CD4-positive, alpha-beta T cell (primary cell): ENCODE data around the gene C1QL4. TPM values are rescaled to one million over a fixed set of nuclear protein-coding genes. Genes with fewer than 3 reads are reported as not detected.
"Not testable (repeated sequence)": the region's sequence is repeated elsewhere in the genome, so short reads cannot be mapped to it uniquely, and the experiment has no call there.

Source experiments
- ATAC-seq: fragments of 200-7000 bp; cut with Tn5 transposase; one replicate; pipeline ENCODE4 v1.10.0; 2022; ENCODE audit warnings: mild to moderate bottlenecking; ENCODE audit not compliant: poor library complexity
- CTCF ChIA-PET: fragments of 350-600 bp; sonication (Branson Sonifier 250); formaldehyde crosslinking; loops from one replicate; lab custom pipeline; 2021; ENCODE audit warnings: antibody characterized with exemption, inconsistent platforms; lab: Charles Lee
- POLR2A ChIA-PET: fragments of 350-600 bp; sonication (Branson Sonifier 250); formaldehyde crosslinking; loops from one replicate; lab custom pipeline; 2021; ENCODE audit warnings: antibody characterized with exemption, inconsistent platforms; lab: Charles Lee
- DNase-seq, 14 experiments: peaks; one replicate each; pipeline ENCODE4 v3.0.0-alpha.2; 2013 to 2020; ENCODE audit warnings: mixed read lengths in 2 of 14
- H3K27ac ChIP-seq, 2 donors: one replicate each; pipeline versions ENCODE4 v1.5.1 to v1.7.0; 2013; ENCODE audit warnings: low read length in 2 of 2, low read depth in 1 of 2, mild to moderate bottlenecking in 1 of 2
- H3K27me3 ChIP-seq, 2 experiments: 1 replicate in 1 of 2; 2 replicates in 1 of 2; pipeline versions ENCODE4 v1.6.1 to v1.7.0; 2013; ENCODE audit warnings: low read length in 2 of 2, control low read depth in 1 of 2, mild to moderate bottlenecking in 1 of 2, moderate library complexity in 1 of 2; ENCODE audit not compliant: insufficient read depth in 2 of 2, control insufficient read depth in 1 of 2
- H3K36me3 ChIP-seq: one replicate; pipeline ENCODE4 v1.6.1; 2013; ENCODE audit warnings: low read length, control low read depth; ENCODE audit not compliant: insufficient read depth
- H3K4me1 ChIP-seq: one replicate; pipeline ENCODE4 v1.6.1; 2013; ENCODE audit warnings: low read length, control low read depth; ENCODE audit not compliant: insufficient read depth
- H3K4me3 ChIP-seq: one replicate; pipeline ENCODE4 v1.5.1; 2013; ENCODE audit warnings: mild to moderate bottlenecking, low read length, moderate library complexity
- H3K9me3 ChIP-seq, 2 experiments: 1 replicate in 1 of 2; 2 replicates in 1 of 2; pipeline versions ENCODE4 v1.6.1 to v1.7.0; 2013; ENCODE audit warnings: low read length in 2 of 2, mild to moderate bottlenecking in 2 of 2, control low read depth in 1 of 2, moderate library complexity in 1 of 2; ENCODE audit not compliant: control insufficient read depth in 1 of 2, insufficient read depth in 1 of 2
- H3K27ac Mint-ChIP-seq: one replicate; pipeline ENCODE4 v1.8.0; 2020; ENCODE audit warnings: mixed read lengths
- H3K27me3 Mint-ChIP-seq: one replicate; pipeline ENCODE4 v1.8.0; 2021; ENCODE audit warnings: mixed read lengths
- H3K36me3 Mint-ChIP-seq: one replicate; pipeline ENCODE4 v1.8.0; 2021; ENCODE audit warnings: low read depth, mixed read lengths
- H3K4me1 Mint-ChIP-seq: one replicate; pipeline ENCODE4 v1.8.0; 2021; ENCODE audit warnings: low read depth, mixed read lengths
- H3K4me3 Mint-ChIP-seq: one replicate; pipeline ENCODE4 v1.8.0; 2020; ENCODE audit warnings: mild to moderate bottlenecking, mixed read lengths
- H3K9me3 Mint-ChIP-seq: one replicate; pipeline ENCODE4 v1.8.0; 2020; ENCODE audit warnings: mixed read lengths
- intact Hi-C, 2 experiments: fragments of 100-400 bp; cut with DNase I in 1 of 2; cut with micrococcal nuclease in 1 of 2; formaldehyde crosslinking; loops; one replicate each; pipeline versions ENCODE4 v1.15.1 to v1.9.0; 2023 to 2025; cut with DNase I, micrococcal nuclease
- polyA plus RNA-seq, 2 donors: library from polyadenylated mRNA; unstranded; fragments of 120-200 nt; gene quantifications; one replicate each; pipeline ENCODE4 v1.2.1, GENCODE V29; 2013
- total RNA-seq, 174 experiments: library from RNA in 2 of 174; stranded (reverse) in 2 of 174; gene quantifications; one replicate each; pipeline ENCODE4 v1.2.3 and lab custom pipeline; 2021 to 2026
- TF ChIP-seq, protein P1 (sequence below): fragments of 200-600 bp; IDR thresholded peaks from one replicate; pipeline ENCODE4 v1.8.0; 2022; ENCODE audit warnings: antibody characterized with exemption, mild to moderate bottlenecking

C1QL4 gene
- not detected for total RNA-seq
- polyA plus RNA-seq (2013, experiment 1 of 2) = not detected
- polyA plus RNA-seq (2013, experiment 2 of 2) = 0.01 TPM
- total RNA-seq (lab: John Stamatoyannopoulos, UW) = 0 to 0.16 (median 0) reads per million in 172 experiments

DNA sequence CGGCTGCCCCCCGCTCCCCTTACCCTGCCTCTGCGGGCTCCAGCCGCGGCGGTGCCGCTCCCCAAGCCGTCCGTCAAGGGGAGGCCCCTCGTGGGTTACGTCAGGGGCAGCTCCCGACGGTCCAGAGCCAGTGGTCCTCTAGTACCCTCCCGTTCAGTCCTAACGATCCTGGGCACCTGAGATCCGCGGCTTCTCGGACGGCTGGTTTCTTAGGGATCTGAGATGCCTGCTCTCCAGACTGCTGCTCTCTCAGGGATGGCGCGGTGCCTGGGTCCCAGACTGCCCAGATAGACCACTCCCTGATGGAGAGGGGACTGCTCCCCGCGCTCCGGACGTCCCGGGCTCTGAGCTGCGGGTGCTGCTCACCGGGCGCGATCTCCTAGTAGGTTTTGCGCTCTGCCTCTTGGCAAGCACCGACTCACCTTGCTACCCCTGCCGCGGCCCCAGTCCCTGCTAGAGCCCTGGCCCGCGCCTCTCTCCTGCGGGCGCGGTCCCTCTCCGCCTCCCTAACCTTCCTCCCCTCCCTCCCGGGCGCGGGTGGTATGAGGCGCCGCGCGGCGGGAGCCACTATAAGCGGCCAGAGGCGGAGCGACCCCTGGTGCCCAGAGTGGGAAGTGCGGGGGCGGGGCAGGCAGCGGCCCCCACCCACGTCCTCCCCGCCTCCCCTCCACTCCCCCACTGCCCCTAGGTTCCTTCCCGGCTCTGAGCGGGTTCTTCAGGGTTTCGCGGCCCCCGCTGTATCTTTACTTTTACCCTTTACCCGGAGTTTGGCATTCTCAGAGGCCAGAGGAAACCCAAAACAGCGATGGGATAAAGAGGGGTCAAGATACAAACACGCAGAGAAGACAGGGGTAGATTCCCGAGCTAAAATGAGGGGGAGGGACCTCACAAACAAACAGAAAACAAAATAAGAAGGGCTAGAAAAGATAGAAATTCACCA is at the start of gene C1QL4:
TSS of gene C1QL4 (minus strand) at position 544 of the 940 bp plus-strand sequence. CDS start 711 bp downstream, outside the sequence.
- ChIA-PET CTCF (interaction anchor here (0.6 to 2.4 kb wide), 6 partner anchors 11 to 48 kb away, joined by 3 to 23 read pairs (median 8); partner anchors contain the start of gene TROAP), POLR2A (interaction anchor here (1.0 to 2.8 kb wide), 2 partner anchors 11 to 14 kb away, joined by 3 to 7 read pairs; partner anchors contain the start of genes DNAJC22 and TROAP)
- no peaks in the 10 kb centered on the region for H3K36me3 ChIP-seq
- H3K27me3 Mint-ChIP-seq = peaks cover 88% of the 10 kb centered on the region
- ATAC-seq (peak; percentile 97), DNase-seq (peak; percentile 79 to 93 (median 87))
- no peaks in the 10 kb centered on the region for H3K36me3 Mint-ChIP-seq
- TF ChIP-seq, protein P1, sequence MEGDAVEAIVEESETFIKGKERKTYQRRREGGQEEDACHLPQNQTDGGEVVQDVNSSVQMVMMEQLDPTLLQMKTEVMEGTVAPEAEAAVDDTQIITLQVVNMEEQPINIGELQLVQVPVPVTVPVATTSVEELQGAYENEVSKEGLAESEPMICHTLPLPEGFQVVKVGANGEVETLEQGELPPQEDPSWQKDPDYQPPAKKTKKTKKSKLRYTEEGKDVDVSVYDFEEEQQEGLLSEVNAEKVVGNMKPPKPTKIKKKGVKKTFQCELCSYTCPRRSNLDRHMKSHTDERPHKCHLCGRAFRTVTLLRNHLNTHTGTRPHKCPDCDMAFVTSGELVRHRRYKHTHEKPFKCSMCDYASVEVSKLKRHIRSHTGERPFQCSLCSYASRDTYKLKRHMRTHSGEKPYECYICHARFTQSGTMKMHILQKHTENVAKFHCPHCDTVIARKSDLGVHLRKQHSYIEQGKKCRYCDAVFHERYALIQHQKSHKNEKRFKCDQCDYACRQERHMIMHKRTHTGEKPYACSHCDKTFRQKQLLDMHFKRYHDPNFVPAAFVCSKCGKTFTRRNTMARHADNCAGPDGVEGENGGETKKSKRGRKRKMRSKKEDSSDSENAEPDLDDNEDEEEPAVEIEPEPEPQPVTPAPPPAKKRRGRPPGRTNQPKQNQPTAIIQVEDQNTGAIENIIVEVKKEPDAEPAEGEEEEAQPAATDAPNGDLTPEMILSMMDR = peak; percentile 98
- H3K4me3 Mint-ChIP-seq = peak within 1 kb of the TSS; percentile 85
- H3K27ac ChIP-seq = no peak within 1 kb of the TSS
- H3K9me3 Mint-ChIP-seq = no peaks in the 10 kb centered on the region
- no peak within 1 kb of the TSS for H3K27ac Mint-ChIP-seq
- H3K4me3 ChIP-seq = peak within 1 kb of the TSS; percentile 48
- peaks cover 42% of the 10 kb centered on the region for H3K4me1 Mint-ChIP-seq
- H3K4me1 ChIP-seq = peaks cover 33% of the 10 kb centered on the region
- intact Hi-C loops = loop anchor here (1.0 kb wide), 2 partner anchors 14 to 49 kb away; partner anchors contain the start of gene TROAP (in 1 of the 2)
- H3K27me3 ChIP-seq = peaks cover 60 to 70% of the 10 kb centered on the region in 2 experiments
- H3K9me3 ChIP-seq = peaks cover 0 to 8% of the 10 kb centered on the region in 2 experiments

DNA sequence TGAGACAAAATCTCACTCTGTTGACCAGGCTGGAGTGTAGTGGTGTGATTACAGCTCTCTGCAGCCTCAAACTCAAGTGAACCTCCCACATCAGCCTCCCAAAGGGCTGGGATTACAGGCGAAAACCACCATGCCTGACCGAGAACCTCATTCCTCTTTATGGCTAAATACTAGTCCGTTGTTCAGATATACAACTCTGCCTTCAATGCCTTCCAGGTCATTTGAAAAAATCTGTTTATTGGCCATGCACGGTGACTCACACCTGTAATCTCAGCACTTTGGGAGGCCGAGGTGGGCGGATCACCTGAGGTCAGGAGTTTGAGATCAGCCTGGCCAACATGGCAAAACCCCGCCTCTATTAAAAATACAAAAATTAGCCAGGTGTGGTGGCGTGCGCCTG is 43.2 kb upstream of the C1QL4 start:
- H3K36me3 Mint-ChIP-seq, H3K9me3 ChIP-seq, DNase-seq, H3K27ac Mint-ChIP-seq, H3K9me3 Mint-ChIP-seq, ATAC-seq, H3K4me1 Mint-ChIP-seq, intact Hi-C loops, H3K27me3 ChIP-seq, H3K36me3 ChIP-seq, H3K4me3 ChIP-seq, H3K4me3 Mint-ChIP-seq, H3K27ac ChIP-seq, H3K4me1 ChIP-seq, H3K27me3 Mint-ChIP-seq: not testable (repeated sequence)
- ChIA-PET CTCF (interaction anchor here (0.9 kb wide), 1 partner anchor 23 kb away, joined by 3 read pairs; no protein-coding TSS in a partner anchor), POLR2A (interaction anchor here (0.6 to 1.3 kb wide), 2 partner anchors 14 to 16 kb away, joined by 3 read pairs; no protein-coding TSS in a partner anchor)

DNA sequence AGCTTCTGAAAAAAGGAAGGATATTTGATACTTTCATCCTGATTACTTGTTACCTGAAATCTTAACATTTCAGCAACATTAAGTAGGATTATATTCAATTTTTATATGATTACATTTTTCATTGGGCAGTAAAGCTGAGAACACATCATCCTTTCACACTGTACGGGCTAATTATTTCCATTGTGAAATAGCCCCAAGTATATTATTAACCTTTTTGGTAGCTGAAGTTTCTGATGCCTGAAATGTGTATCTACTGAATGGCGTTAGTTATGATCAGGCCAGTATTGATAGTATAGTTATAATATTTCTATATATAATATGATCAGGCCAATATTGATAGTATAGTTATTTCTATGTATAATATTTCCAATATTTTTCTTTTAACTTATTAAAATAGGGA is 40.4 kb upstream of the C1QL4 start:
- DNase-seq = no peak
- CTCF ChIA-PET = interaction anchor here (0.9 to 1.2 kb wide), 2 partner anchors 19 to 35 kb away, joined by 3 to 4 read pairs; no protein-coding TSS in a partner anchor

More for the DNA sequence above, 40.4 kb upstream of the C1QL4 start:
- TF ChIP-seq, protein P1 = no peak
- Mint-ChIP-seq H3K4me3 (no peak overlapping the region), H3K9me3 (no peaks in the 10 kb centered on the region), H3K4me1 (no peaks in the 10 kb centered on the region), H3K36me3 (no peaks in the 10 kb centered on the region), H3K27me3 (no peaks in the 10 kb centered on the region), H3K27ac (no peak overlapping the region)
- Histone ChIP-seq H3K36me3 (no peaks in the 10 kb centered on the region), H3K27ac (no peak overlapping the region), H3K9me3 (no peaks in the 10 kb centered on the region), H3K4me1 (no peaks in the 10 kb centered on the region), H3K4me3 (no peak overlapping the region), H3K27me3 (no peaks in the 10 kb centered on the region)
- intact Hi-C loops = no loop called here
- ATAC-seq = no peak
- POLR2A ChIA-PET = interaction anchor here (0.8 kb wide), 1 partner anchor 11 kb away, joined by 3 read pairs; no protein-coding TSS in a partner anchor
